Heart left ventricle (tissue), 16 donors: ENCODE data around the gene DENND4B. TPM values are rescaled to one million over a fixed set of nuclear protein-coding genes. Genes with fewer than 3 reads are reported as not detected.

Experiments used
- ATAC-seq, 4 donors: fragments of 200-7000 bp; cut with Tn5 transposase; one replicate each; pipeline ENCODE4 v1.9.1; 2020 to 2022; ENCODE audit warnings: moderate library complexity in 4 of 4, mild to moderate bottlenecking in 3 of 4, moderate number of reproducible peaks in 1 of 4
- DNase-seq, 5 donors: peaks; one replicate each; pipeline ENCODE4 v3.0.0-alpha.2; 2020
- H3K27ac ChIP-seq, 12 donors: fragments of 200-600 bp; sonication (generic) in 4 of 12; one replicate each; pipeline versions ENCODE4 v1.5.0 to v1.8.0; 2016 to 2022; ENCODE audit warnings: mild to moderate bottlenecking in 2 of 12
- H3K27me3 ChIP-seq, 9 donors: fragments of 200-600 bp; sonication (generic) in 2 of 9; one replicate each; pipeline versions ENCODE4 v1.5.1 to v1.8.0; 2016 to 2022; ENCODE audit warnings: mild to moderate bottlenecking in 3 of 9
- H3K36me3 ChIP-seq, 9 donors: fragments of 200-600 bp; sonication (generic) in 2 of 9; one replicate each; pipeline versions ENCODE4 v1.5.0 to v1.8.0; 2018 to 2022; ENCODE audit warnings: mild to moderate bottlenecking in 2 of 9
- H3K4me1 ChIP-seq, 12 donors: fragments of 200-600 bp; sonication (generic) in 4 of 12; one replicate each; pipeline versions ENCODE4 v1.5.0 to v1.8.0; 2016 to 2022; ENCODE audit warnings: mild to moderate bottlenecking in 3 of 12
- H3K4me3 ChIP-seq, 12 donors: fragments of 200-600 bp; sonication (generic) in 4 of 12; one replicate each; pipeline versions ENCODE4 v1.5.0 to v1.8.0; 2017 to 2022; ENCODE audit warnings: mild to moderate bottlenecking in 9 of 12, moderate library complexity in 4 of 12
- H3K9me3 ChIP-seq, 12 donors: fragments of 200-600 bp; sonication (generic) in 4 of 12; one replicate each; pipeline versions ENCODE4 v1.5.0 to v1.8.0; 2016 to 2022; ENCODE audit warnings: mild to moderate bottlenecking in 1 of 12
- CTCF ChIP-seq, 12 donors: fragments of 200-600 bp; sonication (generic) in 4 of 12; IDR thresholded peaks; one replicate each; pipeline versions ENCODE4 v1.5.0 to v1.8.0; 2018 to 2022; ENCODE audit warnings: antibody characterized with exemption in 12 of 12, mild to moderate bottlenecking in 5 of 12
- POLR2A ChIP-seq, 2 donors: fragments of 450-650 bp; IDR thresholded peaks; one replicate each; pipeline ENCODE4 v1.6.1; 2017; ENCODE audit warnings: antibody characterized with exemption in 2 of 2, mild to moderate bottlenecking in 2 of 2, moderate library complexity in 2 of 2
- WGBS, 4 donors: extraction: QIAGEN DNeasy Blood & Tissue Kit in 2 of 4; methylation state at CpG; one replicate each; pipeline versions ENCODE4 v1.1.5 to v1.1.7; 2013 to 2018; 5-methylcytosine and 5-hydroxymethylcytosine counted together
- intact Hi-C, 10 donors: fragments of 100-400 bp; cut with DNase I; formaldehyde crosslinking; loops; one replicate each; pipeline versions ENCODE4 v1.11.1 to v1.14.2; 2022
- polyA plus RNA-seq, 2 donors: library from polyadenylated mRNA; stranded (reverse); fragments of 200-250 nt; gene quantifications; one replicate each; pipeline ENCODE4 v1.2.3, GENCODE V29; 2013
- total RNA-seq, 9 donors: library from RNA; depleted of rRNA in 2 of 9; stranded (reverse); fragments of >200 nt in 2 of 9; fragmentation: NEBNext Ultra II Directional in 3 of 9; extraction: Animal tissue kit (Norgen Biotek cat#: 25700) in 3 of 9; gene quantifications; one replicate each; pipeline versions ENCODE4 v1.1.0 to v1.2.4, GENCODE V29; 2016 to 2023
- donor health status: ischemic (EF 13 %, LVEDD 7.1; RV severe dilation, severe dysfunction).
- donor health status: healthy with polysubstance abuse.
- donor health status: DM: no; HTN: yes; CAD: no.
- donor health status: DM: no; HTN: no; CAD: no.
- donor health status: ischemic (EF 25% LVEDD 6.9; RV normal size, moderate dysfunction).
- donor health status: ischemic (EF 25% LVEDD 5.7; RV mildly dilated, moderate dysfunction).
- donor health status: healthy.
- donor health status: DM: yes; HTN: yes; CAD: no.
- donor health status: ischemic (EF 35%, LVEDD 5.7; RV mildly dilated, moderate dysfunction).
- donor health status: nonischemic (EF 11% LVEDD 7.7; RV severe dilation, severe dysfunction).
- donor health status: DM: yes; HTN: yes; CAD: no.
- donor health status: PGD.
- donor health status: ischemic (EF 29% LVEDD 5.4; RV normal size, mild dysfunction).
- donor health status: nonischemic (EF 23%, LVEDD 6.1; RV moderate dilation, normal function).

DENND4B gene
- total and polyA plus RNA-seq, 11 donors: 30.5 to 60.7 (median 40.8) TPM

GRCh38 chr1:153963030-153963849, 16.7 kb upstream of the DENND4B start, which contains the start of gene SLC39A1:
Gene SLC39A1, minus strand, starts transcription at chr1:153963537. Its CDS starts 822 bp downstream, at chr1:153962715.
- DNase-seq (peak; percentile 99), ATAC-seq (peak; percentile 80 to 87 (median 84))
- Histone ChIP-seq H3K36me3 (peaks cover 0 to 24% (median 13%) of the 10 kb centered on the region in 9 donors), H3K27ac (peak within 1 kb of the TSS; percentile 87 to 99 (median 95)), H3K27me3 (no peaks in the 10 kb centered on the region), H3K4me1 (peaks cover 6 to 77% (median 54%) of the 10 kb centered on the region in 12 donors), H3K4me3 (peak within 1 kb of the TSS; percentile 58 to 91 (median 74)), H3K9me3 (no peaks in the 10 kb centered on the region)
- TF ChIP-seq CTCF (IDR thresholded peaks at IDR 0.05) (peak in 1 of 12 donors; percentile 9), POLR2A (IDR thresholded peaks at IDR 0.05) (peak in 1 of 2 donors; percentile 62)
- WGBS, 4 donors: 0 to 1% (median 1%) methylated on average over 28 to 54 of the region's 54 CpGs
- intact Hi-C loops: no loop called here

- Histone ChIP-seq H3K27ac (peak overlapping the region; percentile 87 to 99 (median 95)), H3K4me3 (peak overlapping the region; percentile 58 to 91 (median 74)), H3K27me3 (no peaks in the 10 kb centered on the region), H3K9me3 (no peaks in the 10 kb centered on the region), H3K36me3 (peaks cover 0 to 24% (median 13%) of the 10 kb centered on the region in 9 donors), H3K4me1 (peaks cover 6 to 81% (median 53%) of the 10 kb centered on the region in 12 donors)
- WGBS, 4 donors: 32 to 47% (median 36%) methylated on average over 15 to 16 of the region's 16 CpGs
- no peak for TF ChIP-seq CTCF (IDR thresholded peaks at IDR 0.05)
- no peak for TF ChIP-seq POLR2A (IDR thresholded peaks at IDR 0.05)
- intact Hi-C loops: no loop called here
- DNase-seq: peak in 1 of 5 donors; percentile 57
- peak in 2 of 4 donors; percentile 4 to 6 for ATAC-seq
Measured at GRCh38 chr1:153962088-153963029, 15.8 kb upstream of the DENND4B start.

GRCh38 chr1:153961421-153961820, 14.9 kb upstream of the DENND4B start:
- H3K27ac ChIP-seq: peak overlapping the region in 6 of 12 donors; percentile 3 to 99 (median 94)
- ATAC-seq: no peak
- H3K27me3 ChIP-seq: no peaks in the 10 kb centered on the region
- peak overlapping the region in 4 of 12 donors; percentile 69 to 88 (median 72) for H3K4me3 ChIP-seq
- intact Hi-C loops: no loop called here
- peaks cover 0 to 24% (median 13%) of the 10 kb centered on the region in 9 donors for H3K36me3 ChIP-seq
- WGBS, 4 donors: 77 to 81% (median 80%) methylated on average over 4 of the region's 4 CpGs
- peaks cover 10 to 84% (median 58%) of the 10 kb centered on the region in 12 donors for H3K4me1 ChIP-seq
- DNase-seq: no peak
- TF ChIP-seq CTCF (IDR thresholded peaks at IDR 0.05) (no peak), POLR2A (IDR thresholded peaks at IDR 0.05) (no peak)
- H3K9me3 ChIP-seq: no peaks in the 10 kb centered on the region
